ENCODE results near the gene C11orf68. TPM values are rescaled to one million over a fixed set of nuclear protein-coding genes. Genes with fewer than 3 reads are reported as not detected.

C11orf68 gene
- total and polyA plus RNA-seq, 2 of the 8 experiments (the other 6 are each of a cell fraction or from before 2014, with no cell fraction given), result 24.0 to 51.2 TPM

- POLR2A ChIA-PET (ENCODE audit: partially characterized antibody), result interaction anchor here (0.7 to 39.7 kb wide), 19 partner anchors 9 to 399 kb away, joined by 3 to 1071 read pairs (median 4); partner anchors contain the start of genes C11orf68, CFL1, CST6 and EFEMP2
- CTCF ChIA-PET (ENCODE audit: partially characterized antibody), result interaction anchor here (0.7 to 19.6 kb wide), 39 partner anchors 8 to 450 kb away, joined by 3 to 283 read pairs (median 6); partner anchors contain the start of genes AP5B1, BANF1, C11orf68 and CFL1
- Histone ChIP-seq H4K91ac (replicated peaks; ENCODE audit: insufficient read length, low read length) (peak within 1 kb of the TSS; percentile 92), H3K23ac (ENCODE audit: insufficient read length) (no peak within 1 kb of the TSS), H4K20me1 (replicated peaks in 1 of 2; ENCODE audit: control insufficient read depth in 1 of 2, insufficient read depth in 2 of 2, low read length in 2 of 2) (peaks cover 2 to 4% of the 10 kb centered on the region in 2 experiments), H2BK15ac (ENCODE audit: low read length) (no peak within 1 kb of the TSS; the same call in 1 of the 2 replicates), H3K79me1 (ENCODE audit: low read depth, low read length) (no peaks in the 10 kb centered on the region), H3K18ac (ENCODE audit: extremely low read depth, low read length) (peak within 1 kb of the TSS; percentile 83), H3K9ac (replicated peaks in 1 of 4; ENCODE audit: extremely low read depth in 1 of 4, low read depth in 3 of 4, low read length in 3 of 4) (peak within 1 kb of the TSS; percentile 58 to 79 (median 70)), H2BK120ac (replicated peaks; ENCODE audit: low read depth, low read length) (peak within 1 kb of the TSS; percentile 65), H2AK5ac (ENCODE audit: low read depth, low read length) (no peak within 1 kb of the TSS), H3K27ac (ENCODE audit: low read depth, low read length) (peak within 1 kb of the TSS; percentile 75; the same call in 1 of the 2 replicates), H2BK12ac (ENCODE audit: low read depth, low read length) (peak within 1 kb of the TSS; percentile 39; the same call in 1 of the 2 replicates), H2AFZ (ENCODE audit: low read length) (no peak within 1 kb of the TSS; the same call in 1 of the 2 replicates), H3K4ac (replicated peaks; ENCODE audit: insufficient read length, low read depth, low read length) (no peak within 1 kb of the TSS), H3K56ac (replicated peaks; ENCODE audit: insufficient read length, low read depth, low read length) (peak within 1 kb of the TSS; percentile 78), H3K4me1 (replicated peaks in 1 of 4; ENCODE audit: control insufficient read depth in 3 of 4, insufficient read depth in 4 of 4, low read length in 3 of 4) (peaks cover 0 to 30% (median 12%) of the 10 kb centered on the region in 4 experiments; a peak in 5 of 7 replicates), H3K14ac (ENCODE audit: insufficient read length) (no peak within 1 kb of the TSS), H4K8ac (ENCODE audit: extremely low read depth, insufficient read depth, low read length) (peak within 1 kb of the TSS; percentile 96), H3K79me2 (ENCODE audit: control insufficient read depth in 1 of 2, insufficient read depth in 2 of 2, low read length in 2 of 2) (peaks cover 0 to 4% of the 10 kb centered on the region in 2 experiments; a peak in 1 of 4 replicates), H4K5ac (ENCODE audit: insufficient read length, low read depth, low read length) (peak within 1 kb of the TSS; percentile 49), H3K23me2 (ENCODE audit: low read depth, low read length) (peaks cover 25% of the 10 kb centered on the region), H2BK5ac (ENCODE audit: low read depth, low read length) (peak within 1 kb of the TSS; percentile 24; the same call in 1 of the 2 replicates), H3K27me3 (replicated peaks in 1 of 4; ENCODE audit: control insufficient read depth in 3 of 4, extremely low read depth in 1 of 4, insufficient read depth in 3 of 4, low read length in 3 of 4) (peaks cover 0 to 14% (median 8%) of the 10 kb centered on the region in 4 experiments; a peak in 6 of 7 replicates), H3K9me3 (ENCODE audit: insufficient read depth in 2 of 2, low read depth in 1 of 2, low read length in 1 of 2) (no peaks in the 10 kb centered on the region), H3K4me3 (ENCODE audit: extremely low read depth in 1 of 4, insufficient read depth in 2 of 4, low read depth in 3 of 4, low read length in 4 of 4) (peak within 1 kb of the TSS; percentile 74 to 82 (median 78)), H3K36me3 (ENCODE audit: control insufficient read depth in 2 of 4, insufficient read depth in 4 of 4, low read length in 3 of 4) (peaks cover 1 to 6% (median 4%) of the 10 kb centered on the region in 4 experiments; a peak in 4 of 8 replicates), H2BK20ac (ENCODE audit: low read length) (no peak within 1 kb of the TSS), H3K4me2 (ENCODE audit: insufficient read depth in 1 of 2, low read depth in 2 of 2, low read length in 2 of 2) (peak within 1 kb of the TSS; percentile 94 to 97)
- WGBS, 2 experiments (ENCODE audit: extremely low coverage in 1 of 2, insufficient coverage in 1 of 2, insufficient read length in 1 of 2, insufficient replicate concordance in 2 of 2, low coverage in 1 of 2, low lambda C conversion rate in 2 of 2, missing lambda C conversion rate in 1 of 2), result 4% methylated on average over 52 of the region's 94 CpGs; no CpG with 5 or more reads in 1 of the 2 experiments
- FAIRE-seq (no peak), DNase-seq (ENCODE audit: low read depth in 1 of 2, low spot score in 2 of 2) (peak in 1 of 2 experiments; percentile 95)
- TF ChIP-seq HDAC6 (IDR thresholded peaks at IDR 0.05; ENCODE audit: low read depth, low read length) (no peak), GTF2F1 (IDR thresholded peaks at IDR 0.05; ENCODE audit: borderline replicate concordance, low read depth, low read length) (no peak), MAFK (IDR thresholded peaks at IDR 0.05; ENCODE audit: low read depth, low read length) (no peak), ZNF274 (IDR thresholded peaks at IDR 0.05; ENCODE audit: borderline replicate concordance, extremely low read depth, low read length) (no peak), MAX (IDR thresholded peaks at IDR 0.05) (peak; percentile 89), ATF2 (IDR thresholded peaks at IDR 0.05; ENCODE audit: low read length) (no peak), KDM1A (IDR thresholded peaks at IDR 0.05; ENCODE audit: borderline replicate concordance, low read length) (no peak), GABPA (IDR thresholded peaks at IDR 0.05; ENCODE audit: borderline replicate concordance, insufficient read depth, low read length) (0 out of 2 replicates have a peak, but pooled peaks have one; percentile 15)
Observed at GRCh38 chr11:65890324-65891218, 28.3 kb downstream of the C11orf68 start, which contains the start of gene CCDC85B. Gene CCDC85B (plus strand): TSS chr11:65890673. CDS start chr11:65890784, 111 bp downstream.
